Activated T-cell treated with anti-CD3 and anti-CD28 coated beads, Interleukin-2, amount 50 U/mL, for 24 hours (primary cell): Measurements from ENCODE around the gene ZC2HC1B.

ENCODE experiments used
- DNase-seq: peaks from one replicate; pipeline ENCODE4 v3.0.0-alpha.2; 2020
- H3K27ac Mint-ChIP-seq: 2 replicates; pipeline ENCODE4 v1.8.0; 2020; ENCODE audit warnings: mild to moderate bottlenecking, mixed read lengths
- H3K27me3 Mint-ChIP-seq: 2 replicates; pipeline ENCODE4 v1.8.0; 2020; ENCODE audit warnings: mixed read lengths
- H3K36me3 Mint-ChIP-seq: 2 replicates; pipeline ENCODE4 v1.8.0; 2020; ENCODE audit warnings: low read depth, mixed read lengths
- H3K4me1 Mint-ChIP-seq: 2 replicates; pipeline ENCODE4 v1.8.0; 2020; ENCODE audit warnings: low read depth, mixed read lengths
- H3K4me3 Mint-ChIP-seq: 2 replicates; pipeline ENCODE4 v1.8.0; 2020; ENCODE audit warnings: mild to moderate bottlenecking, moderate library complexity, mixed read lengths
- H3K9me3 Mint-ChIP-seq: 2 replicates; pipeline ENCODE4 v1.8.0; 2020; ENCODE audit warnings: mixed read lengths

The ZC2HC1B gene, protein sequence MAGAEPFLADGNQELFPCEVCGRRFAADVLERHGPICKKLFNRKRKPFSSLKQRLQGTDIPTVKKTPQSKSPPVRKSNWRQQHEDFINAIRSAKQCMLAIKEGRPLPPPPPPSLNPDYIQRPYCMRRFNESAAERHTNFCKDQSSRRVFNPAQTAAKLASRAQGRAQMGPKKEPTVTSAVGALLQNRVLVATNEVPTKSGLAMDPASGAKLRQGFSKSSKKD

GRCh38 chr6:143864234-143864633, at the start of gene ZC2HC1B:
Gene ZC2HC1B (plus strand): TSS chr6:143864474. CDS start chr6:143864540, 66 bp downstream.
- no peak for DNase-seq
- Mint-ChIP-seq H3K4me1 (no peaks in the 10 kb centered on the region), H3K27me3 (no peaks in the 10 kb centered on the region), H3K27ac (no peak within 1 kb of the TSS), H3K36me3 (peaks cover 76% of the 10 kb centered on the region), H3K9me3 (peaks cover 4% of the 10 kb centered on the region), H3K4me3 (no peak within 1 kb of the TSS)

- no peaks in the 10 kb centered on the region for H3K27me3 Mint-ChIP-seq
- no peaks in the 10 kb centered on the region for H3K9me3 Mint-ChIP-seq
- no peak overlapping the region for H3K27ac Mint-ChIP-seq
- DNase-seq = no peak
- peaks cover 4% of the 10 kb centered on the region for H3K36me3 Mint-ChIP-seq
- H3K4me3 Mint-ChIP-seq = no peak overlapping the region
- no peaks in the 10 kb centered on the region for H3K4me1 Mint-ChIP-seq
Observed at GRCh38 chr6:143817621-143818020, 46.7 kb upstream of the ZC2HC1B start.

GRCh38 chr6:143821359-143821758, 42.9 kb upstream of the ZC2HC1B start:
- H3K27ac Mint-ChIP-seq = no peak overlapping the region
- H3K9me3 Mint-ChIP-seq = no peaks in the 10 kb centered on the region
- no peak for DNase-seq
- H3K27me3 Mint-ChIP-seq = no peaks in the 10 kb centered on the region
- H3K4me3 Mint-ChIP-seq = no peak overlapping the region
- no peaks in the 10 kb centered on the region for H3K4me1 Mint-ChIP-seq
- peaks cover 19% of the 10 kb centered on the region for H3K36me3 Mint-ChIP-seq

DNA sequence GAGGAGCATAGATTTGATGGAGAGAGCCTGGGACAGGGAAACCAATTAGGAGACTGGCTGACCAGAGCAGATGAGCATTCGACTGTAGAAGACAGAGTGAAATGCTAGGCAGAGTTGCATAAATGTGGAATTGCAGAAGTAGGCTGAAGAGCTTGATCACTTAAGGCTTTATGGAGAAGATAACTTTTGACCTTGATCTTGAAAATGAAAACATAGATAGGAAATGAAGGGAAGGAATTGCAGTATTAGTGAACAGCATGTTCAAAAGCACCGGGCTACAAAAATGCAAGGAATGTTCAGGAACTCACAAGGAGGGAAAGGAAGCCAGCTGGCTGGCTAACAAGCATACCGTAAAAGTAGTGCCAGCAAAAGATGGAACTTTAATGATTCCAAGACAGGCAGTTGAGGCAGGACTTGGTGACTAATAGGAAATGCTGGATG, 41.7 kb upstream of the ZC2HC1B start:
- H3K27me3 Mint-ChIP-seq = no peaks in the 10 kb centered on the region
- DNase-seq = no peak
- no peaks in the 10 kb centered on the region for H3K9me3 Mint-ChIP-seq
- H3K4me3 Mint-ChIP-seq = no peak overlapping the region
- H3K4me1 Mint-ChIP-seq = no peaks in the 10 kb centered on the region
- H3K27ac Mint-ChIP-seq = no peak overlapping the region
- peaks cover 21% of the 10 kb centered on the region for H3K36me3 Mint-ChIP-seq

DNA sequence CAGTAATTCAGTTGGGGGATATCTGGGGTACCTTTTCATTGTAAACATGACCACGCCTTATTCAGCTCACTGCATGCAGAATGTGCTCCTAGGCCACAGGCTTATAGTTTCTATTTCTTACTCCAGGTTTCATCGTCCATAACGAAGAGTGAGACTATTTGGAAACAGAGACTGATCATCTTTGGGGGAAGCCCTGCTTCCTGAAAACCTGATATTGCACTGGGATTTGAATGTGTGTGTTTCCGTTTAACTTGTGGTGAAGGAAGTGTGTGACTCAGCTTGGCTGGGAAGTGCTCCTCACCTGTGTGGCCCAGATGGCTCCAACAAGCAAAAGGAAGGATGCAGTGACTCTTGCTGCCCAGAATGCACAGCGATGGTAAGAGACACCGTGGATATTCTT, 40.7 kb upstream of the ZC2HC1B start:
- no peaks in the 10 kb centered on the region for H3K27me3 Mint-ChIP-seq
- no peaks in the 10 kb centered on the region for H3K9me3 Mint-ChIP-seq
- H3K4me1 Mint-ChIP-seq = no peaks in the 10 kb centered on the region
- peaks cover 21% of the 10 kb centered on the region for H3K36me3 Mint-ChIP-seq
- H3K27ac Mint-ChIP-seq = no peak overlapping the region
- no peak overlapping the region for H3K4me3 Mint-ChIP-seq
- no peak for DNase-seq

- Mint-ChIP-seq H3K9me3 (no peaks in the 10 kb centered on the region), H3K4me3 (no peak overlapping the region), H3K36me3 (peaks cover 20% of the 10 kb centered on the region), H3K4me1 (no peaks in the 10 kb centered on the region), H3K27me3 (no peaks in the 10 kb centered on the region), H3K27ac (no peak overlapping the region)
- no peak for DNase-seq
Observed at GRCh38 chr6:143828572-143828971, 35.7 kb upstream of the ZC2HC1B start.

DNA sequence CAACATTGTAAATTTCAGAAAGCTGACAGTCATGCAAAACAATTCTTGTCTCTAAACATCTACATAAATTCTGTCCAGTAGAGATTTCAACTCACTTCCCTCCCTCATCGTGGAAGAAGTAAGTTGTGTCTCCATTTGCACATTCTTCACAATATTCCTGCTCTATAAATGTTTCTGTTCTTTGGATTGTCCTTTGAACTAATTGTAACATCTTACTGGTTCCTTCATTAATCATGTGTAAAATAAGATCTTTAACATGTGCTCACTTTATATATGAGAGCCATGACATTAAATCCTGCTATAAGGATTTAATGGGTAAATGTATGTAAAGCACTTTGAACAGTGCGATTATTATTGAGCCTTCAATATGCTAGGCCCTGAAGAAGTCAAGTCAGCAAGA, 28.1 kb upstream of the ZC2HC1B start:
- DNase-seq = no peak
- Mint-ChIP-seq H3K27ac (no peak overlapping the region), H3K4me1 (no peaks in the 10 kb centered on the region), H3K27me3 (no peaks in the 10 kb centered on the region), H3K4me3 (no peak overlapping the region), H3K36me3 (no peaks in the 10 kb centered on the region), H3K9me3 (no peaks in the 10 kb centered on the region)

DNA sequence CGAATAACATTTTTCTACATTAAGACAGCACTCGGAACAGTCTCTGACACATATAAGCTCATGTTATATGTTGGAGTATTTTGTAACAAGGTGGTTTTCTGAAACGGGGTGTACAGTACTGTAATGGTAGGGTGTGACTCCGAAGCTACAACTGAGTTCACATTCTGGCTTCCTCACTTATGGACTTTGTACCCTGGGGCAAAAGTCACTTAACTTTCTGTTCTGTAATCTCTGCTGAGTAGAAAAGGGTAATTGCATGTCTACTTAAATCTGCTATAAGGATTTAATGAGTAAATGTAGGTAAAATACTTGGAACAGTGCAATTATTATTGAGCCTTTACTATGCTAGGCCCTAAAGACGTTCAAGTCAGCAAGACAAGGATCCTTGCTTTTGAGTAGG, 25.9 kb upstream of the ZC2HC1B start:
- Mint-ChIP-seq H3K27ac (no peak overlapping the region), H3K36me3 (peaks cover 6% of the 10 kb centered on the region), H3K4me3 (no peak overlapping the region), H3K4me1 (peaks cover 4% of the 10 kb centered on the region), H3K9me3 (no peaks in the 10 kb centered on the region), H3K27me3 (no peaks in the 10 kb centered on the region)
- no peak for DNase-seq

GRCh38 chr6:143839196-143839595, 25.1 kb upstream of the ZC2HC1B start:
- Mint-ChIP-seq H3K4me1 (peaks cover 10% of the 10 kb centered on the region), H3K36me3 (peaks cover 14% of the 10 kb centered on the region), H3K27me3 (no peaks in the 10 kb centered on the region), H3K27ac (no peak overlapping the region), H3K4me3 (no peak overlapping the region), H3K9me3 (no peaks in the 10 kb centered on the region)
- DNase-seq = no peak

- no peak overlapping the region for H3K4me3 Mint-ChIP-seq
- H3K27ac Mint-ChIP-seq = no peak overlapping the region
- H3K27me3 Mint-ChIP-seq = no peaks in the 10 kb centered on the region
- no peak for DNase-seq
- H3K4me1 Mint-ChIP-seq = peaks cover 24% of the 10 kb centered on the region
- peaks cover 30% of the 10 kb centered on the region for H3K36me3 Mint-ChIP-seq
- no peaks in the 10 kb centered on the region for H3K9me3 Mint-ChIP-seq
Observed at GRCh38 chr6:143840595-143841265, 23.5 kb upstream of the ZC2HC1B start.

GRCh38 chr6:143842461-143842901, 21.8 kb upstream of the ZC2HC1B start:
- peaks cover 38% of the 10 kb centered on the region for H3K4me1 Mint-ChIP-seq
- H3K4me3 Mint-ChIP-seq = peak overlapping the region; percentile 98
- no peaks in the 10 kb centered on the region for H3K9me3 Mint-ChIP-seq
- H3K27me3 Mint-ChIP-seq = no peaks in the 10 kb centered on the region
- DNase-seq = no peak
- H3K36me3 Mint-ChIP-seq = peaks cover 47% of the 10 kb centered on the region
- H3K27ac Mint-ChIP-seq = peak overlapping the region; percentile 99

DNA sequence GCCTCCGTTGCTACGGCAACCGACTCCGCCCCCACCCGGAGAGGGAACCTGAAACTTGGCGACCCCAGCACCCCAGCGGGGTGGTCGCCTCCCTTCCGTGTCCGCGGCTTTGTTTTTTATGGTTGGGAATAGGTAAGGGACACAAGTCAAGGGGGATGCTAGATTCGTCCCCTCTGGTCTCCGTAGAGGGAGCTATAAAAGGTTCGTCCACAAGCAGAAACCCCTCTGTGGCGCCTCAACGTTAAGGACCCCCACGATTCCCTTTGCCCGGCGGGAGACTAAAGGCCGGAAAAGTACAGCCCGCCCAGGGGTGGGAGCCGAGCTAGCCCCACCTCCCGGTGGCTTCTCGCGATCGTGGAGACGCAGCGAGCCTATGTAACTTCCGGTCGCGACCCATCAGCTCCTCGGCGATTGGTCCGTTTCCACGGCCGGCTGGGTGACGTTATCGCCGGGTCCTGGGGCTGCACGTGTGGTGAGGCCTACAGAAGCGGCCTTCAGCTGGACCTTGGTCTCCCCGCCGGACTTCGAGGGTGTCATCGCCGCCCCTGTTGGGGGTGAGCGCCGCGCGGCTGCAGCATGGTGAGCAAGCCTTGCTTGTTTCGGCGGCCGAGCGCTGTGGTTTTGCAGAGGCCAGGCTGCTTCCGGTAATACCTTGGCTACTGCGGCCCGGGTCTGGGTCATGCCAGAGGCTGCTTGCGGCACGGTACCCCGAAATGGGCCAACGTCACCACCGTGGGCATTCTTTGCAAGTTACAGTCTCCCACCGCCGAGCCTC, 21.2 kb upstream of the ZC2HC1B start, which contains the start of gene LTV1:
Gene LTV1 (plus strand): TSS at position 437 of the 775 bp plus-strand sequence. CDS start 140 bp downstream, at position 577.
- Mint-ChIP-seq H3K27me3 (no peaks in the 10 kb centered on the region), H3K9me3 (no peaks in the 10 kb centered on the region), H3K27ac (peak within 1 kb of the TSS; percentile 99), H3K36me3 (peaks cover 53% of the 10 kb centered on the region), H3K4me3 (peak within 1 kb of the TSS; percentile 98), H3K4me1 (peaks cover 42% of the 10 kb centered on the region)
- peak; percentile 94 for DNase-seq

GRCh38 chr6:143843677-143843999, 20.6 kb upstream of the ZC2HC1B start:
- no peaks in the 10 kb centered on the region for H3K9me3 Mint-ChIP-seq
- peaks cover 46% of the 10 kb centered on the region for H3K4me1 Mint-ChIP-seq
- peak overlapping the region; percentile 98 for H3K4me3 Mint-ChIP-seq
- peak overlapping the region; percentile 99 for H3K27ac Mint-ChIP-seq
- peaks cover 58% of the 10 kb centered on the region for H3K36me3 Mint-ChIP-seq
- H3K27me3 Mint-ChIP-seq = no peaks in the 10 kb centered on the region
- no peak for DNase-seq

- peaks cover 61% of the 10 kb centered on the region for H3K36me3 Mint-ChIP-seq
- H3K27me3 Mint-ChIP-seq = no peaks in the 10 kb centered on the region
- H3K4me3 Mint-ChIP-seq = peak overlapping the region; percentile 98
- H3K4me1 Mint-ChIP-seq = peaks cover 49% of the 10 kb centered on the region
- no peak for DNase-seq
- H3K9me3 Mint-ChIP-seq = no peaks in the 10 kb centered on the region
- peak overlapping the region; percentile 99 for H3K27ac Mint-ChIP-seq
Observed at GRCh38 chr6:143844006-143844405, 20.3 kb upstream of the ZC2HC1B start.

GRCh38 chr6:143845033-143845432, 19.2 kb upstream of the ZC2HC1B start:
- Mint-ChIP-seq H3K9me3 (no peaks in the 10 kb centered on the region), H3K4me3 (peak overlapping the region; percentile 98), H3K4me1 (peaks cover 58% of the 10 kb centered on the region), H3K27me3 (no peaks in the 10 kb centered on the region), H3K36me3 (peaks cover 72% of the 10 kb centered on the region), H3K27ac (no peak overlapping the region)
- DNase-seq = no peak
